GM12878 (cell line): Measurements from ENCODE around the gene ARHGEF10L. TPM values are rescaled to one million over a fixed set of nuclear protein-coding genes. Genes with fewer than 3 reads are reported as not detected.

Experiments used
- ATAC-seq: fragments of 200-7000 bp; cut with Tn5 transposase; 3 replicates; pipeline ENCODE4 v1.9.1; 2020; ENCODE audit warnings: mild to moderate bottlenecking, moderate library complexity
- BruUV-seq: library from RNA; stranded (reverse); fragments of 400-500 nt; replicated peaks from 2 replicates; lab custom pipeline; 2021; lab: Mats Ljungman, UMichigan
- CTCF ChIA-PET: fragments of 300-600 bp; sonication (Branson Sonifier 250); formaldehyde crosslinking; extraction: SDS; loops from one replicate; lab custom pipeline; 2021; ENCODE audit warnings: inconsistent platforms; lab: Yijun Ruan, JAX
- POLR2A ChIA-PET: fragments of 350-600 bp; formaldehyde crosslinking; extraction: SDS; loops from one replicate; lab custom pipeline; 2021; ENCODE audit warnings: inconsistent platforms; lab: Charles Lee
- RAD21 ChIA-PET: fragments of 300-600 bp; sonication (Branson Sonifier 250); formaldehyde crosslinking; loops from one replicate; lab custom pipeline; 2023; ENCODE audit warnings: antibody characterized with exemption; ENCODE audit not compliant: unreplicated experiment; lab: Charles Lee
- SMC1A ChIA-PET: fragments of 300-600 bp; sonication (Branson Sonifier 250); formaldehyde crosslinking; loops from one replicate; lab custom pipeline; 2023; ENCODE audit not compliant: unreplicated experiment, uncharacterized antibody; lab: Charles Lee
- DNase-seq: peaks from one replicate; pipeline ENCODE4 v3.0.0-alpha.2; 2011; ENCODE audit warnings: low read depth, low spot score
- FAIRE-seq: peaks from 3 replicates; lab custom pipeline; 2011; peaks lifted over from hg19 to GRCh38; lab: Jason Lieb, UNC
- H2AFZ ChIP-seq: 2 replicates; pipeline ENCODE4 v1.6.0; 2011; ENCODE audit warnings: low read depth, low read length, control low read depth; ENCODE audit not compliant: control insufficient read depth
- H3K27ac ChIP-seq: 2 replicates; pipeline ENCODE4 v1.5.1; 2011; ENCODE audit warnings: control low read depth; ENCODE audit not compliant: control insufficient read depth, insufficient read depth
- H3K27me3 ChIP-seq, 2 experiments: replicated peaks in 1 of 2; 2 replicates each; pipeline versions ENCODE4 v1.6.0 to v1.6.1; 2011; ENCODE audit warnings: low read length in 1 of 2; ENCODE audit not compliant: control insufficient read depth in 2 of 2, insufficient read depth in 2 of 2
- H3K36me3 ChIP-seq, 2 experiments: 2 replicates each; pipeline ENCODE4 v1.5.1; 2011; ENCODE audit warnings: low read length in 1 of 2; ENCODE audit not compliant: control insufficient read depth in 2 of 2, insufficient read depth in 2 of 2
- H3K4me1 ChIP-seq: 2 replicates; pipeline ENCODE4 v1.6.1; 2011; ENCODE audit warnings: mild to moderate bottlenecking, low read length, moderate library complexity, mixed read lengths; ENCODE audit not compliant: control insufficient read depth, insufficient read depth
- H3K4me2 ChIP-seq: 2 replicates; pipeline ENCODE4 v1.6.0; 2011; ENCODE audit warnings: control low read depth; ENCODE audit not compliant: control insufficient read depth, insufficient read depth
- H3K4me3 ChIP-seq: fragments of 200-600 bp; sonication (generic); 2 replicates; pipeline ENCODE4 v1.5.1; 2016
- H3K79me2 ChIP-seq: 2 replicates; pipeline ENCODE4 v1.6.0; 2011; ENCODE audit warnings: low read length; ENCODE audit not compliant: control insufficient read depth, insufficient read depth
- H3K9ac ChIP-seq: 2 replicates; pipeline ENCODE4 v1.8.0; 2011; ENCODE audit warnings: low read length, control low read depth, mixed read lengths; ENCODE audit not compliant: control insufficient read depth, insufficient read depth
- H3K9me3 ChIP-seq: replicated peaks from 3 replicates; pipeline ENCODE4 v1.5.1; 2011; ENCODE audit warnings: mild to moderate bottlenecking, low read length; ENCODE audit not compliant: control insufficient read depth, insufficient read depth
- H4K20me1 ChIP-seq: 2 replicates; pipeline ENCODE4 v1.6.0; 2011; ENCODE audit not compliant: control insufficient read depth, insufficient read depth
- CHD2 ChIP-seq: IDR thresholded peaks from 2 replicates; pipeline ENCODE4 v1.6.1; 2011; ENCODE audit warnings: low read depth, low read length, improper control_type of control experiment, borderline replicate concordance
- IKZF1 ChIP-seq: fragments of 450-650 bp; conservative IDR thresholded peaks from 2 replicates; pipeline ENCODE4 v1.6.1; 2017; ENCODE audit warnings: antibody characterized with exemption, mild to moderate bottlenecking
- MYC ChIP-seq: IDR thresholded peaks from 2 replicates; pipeline ENCODE4 v1.6.1; 2011; ENCODE audit warnings: mild to moderate bottlenecking, low read length, moderate library complexity, inconsistent platforms; ENCODE audit not compliant: insufficient read depth, insufficient replicate concordance, insufficient read length, severe bottlenecking
- RUNX3 ChIP-seq: IDR thresholded peaks from 2 replicates; pipeline ENCODE4 v1.6.1; 2012; ENCODE audit warnings: low read length, inconsistent platforms
- SPI1 ChIP-seq: IDR thresholded peaks from 2 replicates; pipeline ENCODE4 v1.6.1; 2011; ENCODE audit warnings: low read depth, mild to moderate bottlenecking, low read length, moderate library complexity, borderline replicate concordance; ENCODE audit not compliant: insufficient read depth
- TAF1 ChIP-seq: IDR thresholded peaks from 2 replicates; pipeline ENCODE4 v1.6.1; 2011; ENCODE audit warnings: mild to moderate bottlenecking, low read depth, low read length, borderline replicate concordance
- TCF3 ChIP-seq: IDR thresholded peaks from 2 replicates; pipeline ENCODE4 v1.6.1; 2012; ENCODE audit warnings: low read depth, mild to moderate bottlenecking, low read length, borderline replicate concordance; ENCODE audit not compliant: insufficient read depth
- YBX1 ChIP-seq: fragments of 450-650 bp; IDR thresholded peaks from 2 replicates; pipeline ENCODE4 v1.6.1; 2016; ENCODE audit warnings: antibody characterized with exemption
- WGBS: methylation state at CpG from one replicate; pipeline ENCODE4 v1.1.6; 2016; ENCODE audit warnings: low lambda C conversion rate; ENCODE audit not compliant: insufficient replicate concordance, insufficient coverage; ENCODE audit errors: missing lambda C conversion rate; 5-methylcytosine and 5-hydroxymethylcytosine counted together
- in situ Hi-C: fragments of 300-500 bp; cut with MboI; formaldehyde crosslinking; loops from 9 replicates; pipeline ENCODE4 v1.14.3; 2018; ENCODE audit warnings: mixed read lengths
- intact Hi-C: fragments of 100-400 bp; cut with micrococcal nuclease; formaldehyde crosslinking; loops from one replicate; pipeline ENCODE4 v1.14.2; 2022; ENCODE audit not compliant: unreplicated experiment
- polyA plus RNA-seq, 11 experiments: library from polyadenylated mRNA; depleted of rRNA in 4 of 11; unstranded in 6 of 11; stranded (reverse) in 5 of 11; fragments of >200 nt; fragmentation: Nextera tagmentation in 4 of 11; fragmentation: Illumina TruSeq in 1 of 11; extraction: Ambion mirVana in 4 of 11; extraction: Trizol in 1 of 11; gene quantifications; 1 replicate in 1 of 11; 2 replicates in 10 of 11; pipeline versions ENCODE4 v1.2.1 to v1.2.3, GENCODE V29; 2011 to 2016; ENCODE audit warnings: inconsistent platforms in 2 of 11, missing spikeins in 2 of 11, low read depth in 1 of 11
- total RNA-seq, 4 experiments: library from RNA; depleted of rRNA in 3 of 4; stranded (reverse); fragments of >200 nt in 3 of 4; fragmentation: Illumina TruSeq in 1 of 4; extraction: Trizol in 1 of 4; gene quantifications; 2 replicates each; pipeline versions ENCODE4 v1.2.1 to v1.2.3, GENCODE V29; 2013 to 2021
- TF ChIP-seq, protein P1 (sequence below): fragments of 450-650 bp; IDR thresholded peaks from 2 replicates; pipeline ENCODE4 v1.6.1; 2017; ENCODE audit warnings: mild to moderate bottlenecking
- TF ChIP-seq, protein P2 (sequence below): fragments of 450-650 bp; IDR thresholded peaks from 2 replicates; pipeline ENCODE4 v1.6.1; 2014; ENCODE audit warnings: mild to moderate bottlenecking
- TF ChIP-seq, protein P3 (sequence below): IDR thresholded peaks from 2 replicates; pipeline ENCODE4 v1.6.1; 2012; ENCODE audit warnings: low read length, inconsistent platforms
- TF ChIP-seq, protein P4 (sequence below): fragments of 450-650 bp; IDR thresholded peaks from 2 replicates; pipeline ENCODE4 v1.6.1; 2017; ENCODE audit warnings: mild to moderate bottlenecking, low read depth, inconsistent platforms; ENCODE audit not compliant: poor library complexity, severe bottlenecking
- TF ChIP-seq, protein P5 (sequence below): fragments of 450-650 bp; IDR thresholded peaks from 2 replicates; pipeline ENCODE4 v1.6.1; 2017; ENCODE audit warnings: borderline replicate concordance

The ARHGEF10L gene
- total and polyA plus RNA-seq, 10 of the 15 experiments (the other 5 are each of a cell fraction or from before 2014, with no cell fraction given) = 0.05 to 0.94 (median 0.28) TPM; not detected in 2

DNA sequence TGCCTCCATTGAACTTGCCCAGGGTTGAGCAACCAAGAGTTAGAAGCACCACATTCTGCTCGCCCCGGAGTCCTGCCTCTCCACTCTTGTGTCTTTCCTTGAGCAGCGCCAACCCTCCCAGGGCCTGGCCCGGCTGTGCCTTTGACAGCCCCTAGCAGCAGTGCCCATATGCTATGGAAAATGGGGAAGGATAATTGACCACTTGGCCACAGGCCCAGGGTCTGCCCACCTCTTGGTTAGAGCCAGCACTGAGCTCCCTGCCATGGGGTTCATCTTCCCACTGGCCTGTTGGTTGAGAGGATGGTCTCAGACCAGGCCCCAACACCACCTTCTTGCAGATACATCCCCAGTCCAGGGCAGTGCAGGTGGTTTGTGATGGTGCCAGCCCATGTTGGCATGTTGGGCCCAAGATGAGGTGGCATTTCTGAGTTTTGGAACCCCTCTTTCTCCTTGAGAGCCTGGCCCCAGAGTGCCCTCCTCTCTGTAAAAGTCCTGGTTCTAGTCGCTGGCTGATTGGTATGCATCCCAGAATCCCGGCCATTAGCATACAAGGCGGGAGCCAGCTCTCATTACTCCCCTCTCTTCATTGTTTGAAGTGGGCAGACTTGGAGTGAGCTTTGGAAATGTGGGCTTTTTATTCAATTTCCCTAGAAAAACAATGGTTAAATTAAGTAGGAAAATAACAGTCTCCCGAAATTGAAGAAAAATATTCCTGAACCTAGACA lies 7.6 kb downstream of the ARHGEF10L start:
- FAIRE-seq (no peak), ATAC-seq (no peak), DNase-seq (no peak)
- ChIA-PET SMC1A (interaction anchor here (1.1 to 1.2 kb wide), 2 partner anchors 10 to 11 kb away, joined by 3 read pairs; no protein-coding TSS in a partner anchor), RAD21 (no interaction called here), POLR2A (no interaction called here), CTCF (no interaction called here)
- in situ Hi-C loops (no loop called here), intact Hi-C loops (no loop called here)
- WGBS = 7% methylated on average over 8 of the region's 8 CpGs
- H3K27me3 ChIP-seq = no peaks in the 10 kb centered on the region; a peak in 1 of 4 replicates
- H3K4me3 ChIP-seq = no peak overlapping the region
- no peaks in the 10 kb centered on the region for H3K4me1 ChIP-seq
- H3K36me3 ChIP-seq = no peaks in the 10 kb centered on the region
- no peak overlapping the region for H3K9ac ChIP-seq
- H4K20me1 ChIP-seq = no peaks in the 10 kb centered on the region
- no peaks in the 10 kb centered on the region for H3K79me2 ChIP-seq
- no TSS peak for BruUV-seq
- H2AFZ ChIP-seq = no peak overlapping the region
- H3K9me3 ChIP-seq = no peaks in the 10 kb centered on the region
- H3K4me2 ChIP-seq = no peak overlapping the region
- H3K27ac ChIP-seq = no peak overlapping the region
- no peak for TF ChIP-seq IKZF1
- no peak for TF ChIP-seq CHD2
- TF ChIP-seq, protein P1, sequence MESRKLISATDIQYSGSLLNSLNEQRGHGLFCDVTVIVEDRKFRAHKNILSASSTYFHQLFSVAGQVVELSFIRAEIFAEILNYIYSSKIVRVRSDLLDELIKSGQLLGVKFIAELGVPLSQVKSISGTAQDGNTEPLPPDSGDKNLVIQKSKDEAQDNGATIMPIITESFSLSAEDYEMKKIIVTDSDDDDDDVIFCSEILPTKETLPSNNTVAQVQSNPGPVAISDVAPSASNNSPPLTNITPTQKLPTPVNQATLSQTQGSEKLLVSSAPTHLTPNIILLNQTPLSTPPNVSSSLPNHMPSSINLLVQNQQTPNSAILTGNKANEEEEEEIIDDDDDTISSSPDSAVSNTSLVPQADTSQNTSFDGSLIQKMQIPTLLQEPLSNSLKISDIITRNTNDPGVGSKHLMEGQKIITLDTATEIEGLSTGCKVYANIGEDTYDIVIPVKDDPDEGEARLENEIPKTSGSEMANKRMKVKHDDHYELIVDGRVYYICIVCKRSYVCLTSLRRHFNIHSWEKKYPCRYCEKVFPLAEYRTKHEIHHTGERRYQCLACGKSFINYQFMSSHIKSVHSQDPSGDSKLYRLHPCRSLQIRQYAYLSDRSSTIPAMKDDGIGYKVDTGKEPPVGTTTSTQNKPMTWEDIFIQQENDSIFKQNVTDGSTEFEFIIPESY = no peak
- TF ChIP-seq, protein P2, sequence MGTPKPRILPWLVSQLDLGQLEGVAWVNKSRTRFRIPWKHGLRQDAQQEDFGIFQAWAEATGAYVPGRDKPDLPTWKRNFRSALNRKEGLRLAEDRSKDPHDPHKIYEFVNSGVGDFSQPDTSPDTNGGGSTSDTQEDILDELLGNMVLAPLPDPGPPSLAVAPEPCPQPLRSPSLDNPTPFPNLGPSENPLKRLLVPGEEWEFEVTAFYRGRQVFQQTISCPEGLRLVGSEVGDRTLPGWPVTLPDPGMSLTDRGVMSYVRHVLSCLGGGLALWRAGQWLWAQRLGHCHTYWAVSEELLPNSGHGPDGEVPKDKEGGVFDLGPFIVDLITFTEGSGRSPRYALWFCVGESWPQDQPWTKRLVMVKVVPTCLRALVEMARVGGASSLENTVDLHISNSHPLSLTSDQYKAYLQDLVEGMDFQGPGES = no peak
- TF ChIP-seq, protein P3, sequence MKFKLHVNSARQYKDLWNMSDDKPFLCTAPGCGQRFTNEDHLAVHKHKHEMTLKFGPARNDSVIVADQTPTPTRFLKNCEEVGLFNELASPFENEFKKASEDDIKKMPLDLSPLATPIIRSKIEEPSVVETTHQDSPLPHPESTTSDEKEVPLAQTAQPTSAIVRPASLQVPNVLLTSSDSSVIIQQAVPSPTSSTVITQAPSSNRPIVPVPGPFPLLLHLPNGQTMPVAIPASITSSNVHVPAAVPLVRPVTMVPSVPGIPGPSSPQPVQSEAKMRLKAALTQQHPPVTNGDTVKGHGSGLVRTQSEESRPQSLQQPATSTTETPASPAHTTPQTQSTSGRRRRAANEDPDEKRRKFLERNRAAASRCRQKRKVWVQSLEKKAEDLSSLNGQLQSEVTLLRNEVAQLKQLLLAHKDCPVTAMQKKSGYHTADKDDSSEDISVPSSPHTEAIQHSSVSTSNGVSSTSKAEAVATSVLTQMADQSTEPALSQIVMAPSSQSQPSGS = no peak
- TF ChIP-seq RUNX3 = no peak
- TF ChIP-seq MYC = no peak
- TF ChIP-seq, protein P4, sequence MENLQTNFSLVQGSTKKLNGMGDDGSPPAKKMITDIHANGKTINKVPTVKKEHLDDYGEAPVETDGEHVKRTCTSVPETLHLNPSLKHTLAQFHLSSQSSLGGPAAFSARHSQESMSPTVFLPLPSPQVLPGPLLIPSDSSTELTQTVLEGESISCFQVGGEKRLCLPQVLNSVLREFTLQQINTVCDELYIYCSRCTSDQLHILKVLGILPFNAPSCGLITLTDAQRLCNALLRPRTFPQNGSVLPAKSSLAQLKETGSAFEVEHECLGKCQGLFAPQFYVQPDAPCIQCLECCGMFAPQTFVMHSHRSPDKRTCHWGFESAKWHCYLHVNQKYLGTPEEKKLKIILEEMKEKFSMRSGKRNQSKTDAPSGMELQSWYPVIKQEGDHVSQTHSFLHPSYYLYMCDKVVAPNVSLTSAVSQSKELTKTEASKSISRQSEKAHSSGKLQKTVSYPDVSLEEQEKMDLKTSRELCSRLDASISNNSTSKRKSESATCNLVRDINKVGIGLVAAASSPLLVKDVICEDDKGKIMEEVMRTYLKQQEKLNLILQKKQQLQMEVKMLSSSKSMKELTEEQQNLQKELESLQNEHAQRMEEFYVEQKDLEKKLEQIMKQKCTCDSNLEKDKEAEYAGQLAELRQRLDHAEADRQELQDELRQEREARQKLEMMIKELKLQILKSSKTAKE = no peak
- TF ChIP-seq, protein P5, sequence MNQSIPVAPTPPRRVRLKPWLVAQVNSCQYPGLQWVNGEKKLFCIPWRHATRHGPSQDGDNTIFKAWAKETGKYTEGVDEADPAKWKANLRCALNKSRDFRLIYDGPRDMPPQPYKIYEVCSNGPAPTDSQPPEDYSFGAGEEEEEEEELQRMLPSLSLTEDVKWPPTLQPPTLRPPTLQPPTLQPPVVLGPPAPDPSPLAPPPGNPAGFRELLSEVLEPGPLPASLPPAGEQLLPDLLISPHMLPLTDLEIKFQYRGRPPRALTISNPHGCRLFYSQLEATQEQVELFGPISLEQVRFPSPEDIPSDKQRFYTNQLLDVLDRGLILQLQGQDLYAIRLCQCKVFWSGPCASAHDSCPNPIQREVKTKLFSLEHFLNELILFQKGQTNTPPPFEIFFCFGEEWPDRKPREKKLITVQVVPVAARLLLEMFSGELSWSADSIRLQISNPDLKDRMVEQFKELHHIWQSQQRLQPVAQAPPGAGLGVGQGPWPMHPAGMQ = no peak
- TF ChIP-seq SPI1 = no peak
- no peak for TF ChIP-seq YBX1
- no peak for TF ChIP-seq TCF3
- TF ChIP-seq TAF1 = no peak
